ENCODE data around the gene VTI1A. TPM values are rescaled to one million over a fixed set of nuclear protein-coding genes. Genes with fewer than 3 reads are reported as not detected.

VTI1A gene
- total and polyA plus RNA-seq, 7 donors: 10.8 to 80.3 (median 36.8) TPM

GRCh38 chr10:112654794-112655193, 207.8 kb downstream of the VTI1A start:
- no peak for DNase-seq
- TF ChIP-seq POLR2AphosphoS5 (IDR thresholded peaks at IDR 0.05): no peak
- TF ChIP-seq CTCF (IDR thresholded peaks at IDR 0.05): no peak
- intact Hi-C loops (cut with DNase I): no loop called here

DNA sequence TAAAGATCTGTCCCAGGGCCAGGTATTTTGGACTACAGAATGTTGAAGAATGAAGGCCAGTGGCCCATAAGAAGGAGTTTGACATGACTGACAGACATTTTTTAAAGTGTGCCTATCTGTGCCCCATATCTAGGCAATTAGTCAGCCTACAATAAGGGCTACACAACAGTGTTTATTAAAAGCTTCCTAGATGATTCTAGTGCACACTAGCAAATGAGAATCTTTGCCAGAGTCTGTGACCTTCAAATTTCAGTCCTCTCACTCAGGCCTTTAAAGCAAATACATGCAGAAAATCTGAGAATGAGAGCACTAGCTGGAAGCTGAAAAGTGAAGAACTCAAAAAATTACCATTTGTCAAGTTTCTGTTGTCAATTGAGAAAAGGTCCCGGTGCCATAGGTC, 208.7 kb downstream of the VTI1A start:
- Histone ChIP-seq H3K36me3 (no peaks in the 10 kb centered on the region), H3K27ac (no peak overlapping the region), H3K4me1 (no peaks in the 10 kb centered on the region), H3K9me3 (no peaks in the 10 kb centered on the region), H3K4me3 (no peak overlapping the region), H3K27me3 (no peaks in the 10 kb centered on the region)
- WGBS, 2 donors: 98 to 99% methylated on average over 1 of the region's 1 CpG
- intact Hi-C loops (cut with DNase I): no loop called here
- TF ChIP-seq EP300 (IDR thresholded peaks at IDR 0.05): no peak
- TF ChIP-seq CTCF (IDR thresholded peaks at IDR 0.05): no peak
- no peak for TF ChIP-seq POLR2A (IDR thresholded peaks at IDR 0.05)
- no peak for TF ChIP-seq POLR2AphosphoS5 (IDR thresholded peaks at IDR 0.05)
- no peak for DNase-seq

More at GRCh38 chr10:112654794-112655193, 207.8 kb downstream of the VTI1A start:
- 95 to 97% methylated on average over 3 of the region's 3 CpGs for WGBS, 2 donors
- Histone ChIP-seq H3K9me3 (no peaks in the 10 kb centered on the region), H3K27me3 (no peaks in the 10 kb centered on the region), H3K4me1 (no peaks in the 10 kb centered on the region), H3K36me3 (no peaks in the 10 kb centered on the region), H3K27ac (no peak overlapping the region), H3K4me3 (no peak overlapping the region)

- TF ChIP-seq EP300 (IDR thresholded peaks at IDR 0.05): no peak
- no peak for TF ChIP-seq POLR2A (IDR thresholded peaks at IDR 0.05)
- no peak for TF ChIP-seq CTCF (IDR thresholded peaks at IDR 0.05)
- no peak for TF ChIP-seq POLR2AphosphoS5 (IDR thresholded peaks at IDR 0.05)
- no peaks in the 10 kb centered on the region for H3K36me3 ChIP-seq
- no peak overlapping the region for H3K4me3 ChIP-seq
- no peaks in the 10 kb centered on the region for H3K4me1 ChIP-seq
- 93 to 95% methylated on average over 2 of the region's 2 CpGs for WGBS, 2 donors
- no peak for DNase-seq
- no peaks in the 10 kb centered on the region for H3K9me3 ChIP-seq
- H3K27ac ChIP-seq: no peak overlapping the region
- H3K27me3 ChIP-seq: no peaks in the 10 kb centered on the region
- intact Hi-C loops (cut with DNase I): no loop called here
Measured at GRCh38 chr10:112658465-112658864, 211.4 kb downstream of the VTI1A start.

GRCh38 chr10:112658900-112659638, 212.1 kb downstream of the VTI1A start:
- no peaks in the 10 kb centered on the region for H3K4me1 ChIP-seq
- WGBS, 2 donors: 63 to 83% methylated on average over 6 of the region's 6 CpGs
- H3K9me3 ChIP-seq: no peaks in the 10 kb centered on the region
- TF ChIP-seq POLR2AphosphoS5 (IDR thresholded peaks at IDR 0.05) (no peak), EP300 (IDR thresholded peaks at IDR 0.05) (no peak), POLR2A (IDR thresholded peaks at IDR 0.05) (no peak), CTCF (IDR thresholded peaks at IDR 0.05) (no peak)
- no peak for DNase-seq
- H3K27ac ChIP-seq: no peak overlapping the region
- H3K27me3 ChIP-seq: no peaks in the 10 kb centered on the region
- H3K36me3 ChIP-seq: no peaks in the 10 kb centered on the region
- intact Hi-C loops (cut with DNase I): no loop called here
- H3K4me3 ChIP-seq: no peak overlapping the region

Data from sigmoid colon (tissue), 7 donors.